HG03139 (cell line): ENCODE results near the gene E2F7.
A peak's percentile ranks its signal among the peaks of the same experiment; 100 is the strongest.

ENCODE experiments used
- ATAC-seq: cut with Tn5 transposase; IDR thresholded peaks from one replicate; pipeline ENCODE4 v1.9.1; 2021; ENCODE audit not compliant: unreplicated experiment

E2F7 gene

GRCh38 chr12:77016606-77017005 lies 48.8 kb downstream of the E2F7 start:
- no peak for ATAC-seq

DNA sequence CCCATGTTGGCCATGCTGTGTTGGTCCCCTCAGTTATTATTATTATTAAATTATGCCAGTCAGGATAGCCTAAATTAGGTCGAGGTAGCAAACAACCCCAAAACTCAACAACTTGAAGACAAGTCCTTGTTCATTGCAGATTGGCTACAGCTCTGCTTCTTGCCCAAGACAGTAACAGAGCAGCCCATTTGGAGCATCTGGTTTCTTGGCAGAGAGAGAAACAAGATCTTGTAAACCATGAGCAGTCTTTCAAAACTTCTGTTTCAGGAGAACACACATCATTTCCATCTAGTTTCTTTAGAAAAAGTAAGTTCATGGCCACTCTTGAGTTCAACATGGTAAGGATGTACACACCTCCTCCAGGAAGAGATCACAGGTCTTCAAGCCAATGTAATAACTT lies 52.3 kb downstream of the E2F7 start:
- ATAC-seq: no peak

DNA sequence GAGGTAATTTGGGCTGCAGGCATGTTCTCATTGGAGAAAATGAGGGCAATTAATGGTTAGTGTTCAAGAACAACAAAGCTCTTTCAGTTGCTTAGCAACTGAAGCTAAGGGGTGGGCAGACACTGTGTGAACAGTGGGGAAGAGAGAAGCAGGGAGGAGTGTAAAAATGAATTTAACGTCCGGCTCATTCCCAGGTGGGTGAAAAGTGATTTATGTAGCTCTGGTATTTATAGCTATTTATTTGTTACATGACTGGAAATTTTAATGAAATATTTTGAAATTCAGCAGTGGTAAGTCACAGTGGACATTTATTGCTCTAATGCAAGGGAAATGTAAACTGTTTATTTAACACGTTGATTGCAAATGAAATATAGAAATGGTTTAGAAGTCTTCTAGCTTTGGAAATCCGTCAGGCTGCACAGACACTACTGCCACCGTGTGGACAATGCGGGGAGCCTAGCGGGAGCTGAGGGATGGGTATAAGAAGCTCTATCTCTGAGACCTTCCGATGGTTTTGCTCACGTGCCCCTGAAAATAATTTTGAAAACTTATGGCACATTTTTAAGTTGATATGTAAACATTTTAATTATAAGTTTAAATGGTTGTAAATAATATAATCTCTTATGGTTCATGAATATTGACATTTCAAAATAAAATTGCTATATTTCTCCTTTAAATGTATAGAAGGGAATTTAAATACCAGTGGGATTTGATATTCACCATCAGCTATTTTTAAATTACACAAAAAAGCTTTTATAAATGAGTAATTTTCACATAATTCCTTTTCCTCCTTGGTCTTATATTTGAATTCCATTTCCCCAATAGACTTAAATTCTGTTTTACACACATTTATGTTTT lies 54.4 kb downstream of the E2F7 start:
- ATAC-seq: peak; percentile 93

- ATAC-seq: no peak
Observed at GRCh38 chr12:77007476-77007875, 57.9 kb downstream of the E2F7 start.

- no peak for ATAC-seq
Observed at GRCh38 chr12:77005611-77006098, 59.7 kb downstream of the E2F7 start.

DNA sequence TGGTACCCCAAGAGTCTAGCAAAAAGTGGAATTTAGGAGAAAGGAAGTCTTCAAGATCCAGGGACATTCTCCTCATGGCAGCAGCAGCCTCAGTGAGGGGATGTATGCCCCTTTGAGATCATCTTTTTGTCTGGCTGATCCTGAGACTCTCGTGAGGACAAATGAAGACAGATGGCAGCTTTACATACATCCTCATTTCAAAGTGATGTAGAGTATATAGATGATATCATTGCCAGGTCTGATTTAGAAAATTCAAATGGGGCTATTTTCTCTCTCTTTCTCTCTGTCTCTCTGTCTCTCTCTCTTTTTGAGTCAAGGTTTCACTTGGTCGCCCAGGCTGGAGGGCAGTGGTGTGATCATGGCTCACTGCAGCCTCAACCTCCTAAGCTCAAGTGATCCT lies 61.5 kb downstream of the E2F7 start:
- ATAC-seq: no peak

DNA sequence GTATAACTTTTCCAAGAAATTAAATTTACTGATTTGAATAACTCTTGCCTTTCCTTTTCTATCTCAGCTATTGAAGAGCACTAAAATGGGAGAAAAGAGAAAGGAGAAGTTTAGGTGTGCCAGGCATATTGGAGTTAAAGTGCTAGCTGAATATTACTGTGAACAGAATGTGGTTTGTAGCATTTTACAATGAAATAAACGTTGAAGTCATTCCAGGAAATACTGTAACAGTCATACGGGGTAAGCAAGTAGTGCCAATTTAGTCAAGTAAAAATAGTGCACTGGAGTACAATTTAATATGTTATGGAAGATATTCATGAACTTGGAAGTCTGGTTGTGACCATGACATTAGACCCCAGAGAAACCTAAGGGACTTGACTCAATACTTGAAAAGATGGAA lies 62.1 kb downstream of the E2F7 start:
- ATAC-seq: no peak

- no peak for ATAC-seq
Observed at GRCh38 chr12:77002382-77002781, 63.0 kb downstream of the E2F7 start.

DNA sequence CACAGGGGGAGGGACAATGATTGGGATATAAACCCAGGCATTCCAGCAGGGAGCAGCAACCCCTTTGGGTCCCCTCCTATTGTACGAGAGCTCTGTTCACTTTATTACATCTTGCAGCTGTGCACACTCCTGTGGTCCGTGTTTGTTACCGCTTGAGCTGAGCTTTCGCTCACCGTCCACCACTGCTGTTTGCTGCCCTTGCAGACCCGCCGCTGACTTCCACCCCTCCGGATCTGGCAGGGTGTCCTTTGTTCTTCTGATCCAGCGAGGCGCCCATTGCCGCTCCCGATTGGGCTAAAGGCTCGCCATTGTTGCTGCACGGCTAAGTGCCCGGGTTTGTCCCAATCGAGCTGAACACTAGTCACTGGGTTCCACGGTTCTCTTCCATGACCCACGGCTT lies 64.1 kb downstream of the E2F7 start:
- no peak for ATAC-seq

DNA sequence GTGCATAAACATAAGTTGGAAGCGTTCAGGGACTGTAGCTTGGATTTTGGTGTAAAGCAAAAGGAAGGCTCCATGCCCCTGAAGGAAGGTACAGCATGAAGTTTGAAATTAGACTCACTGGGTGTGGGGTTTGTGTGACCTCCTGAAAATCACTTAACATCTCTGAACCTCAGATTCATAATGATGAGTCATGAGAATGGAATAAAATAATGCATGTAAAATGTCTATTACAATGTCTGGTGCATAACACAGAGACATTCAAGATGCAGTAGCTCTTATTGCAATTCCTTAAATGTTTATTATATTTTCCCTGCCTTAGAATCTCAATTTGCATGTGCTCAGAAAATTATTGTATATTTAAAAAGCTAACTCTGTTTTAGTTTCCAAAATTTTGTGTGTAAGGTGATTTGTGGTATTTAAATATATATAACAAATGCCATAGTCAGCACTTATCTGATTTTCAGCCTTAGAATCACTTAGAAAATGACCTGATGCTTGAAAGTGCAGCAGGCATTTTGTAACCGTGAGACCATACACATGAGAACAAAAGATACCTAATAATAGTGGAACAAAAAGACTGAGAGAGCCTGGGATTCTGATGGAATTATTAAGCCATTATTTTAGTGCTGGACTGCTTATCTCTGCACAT lies 66.3 kb downstream of the E2F7 start:
- ATAC-seq: no peak

DNA sequence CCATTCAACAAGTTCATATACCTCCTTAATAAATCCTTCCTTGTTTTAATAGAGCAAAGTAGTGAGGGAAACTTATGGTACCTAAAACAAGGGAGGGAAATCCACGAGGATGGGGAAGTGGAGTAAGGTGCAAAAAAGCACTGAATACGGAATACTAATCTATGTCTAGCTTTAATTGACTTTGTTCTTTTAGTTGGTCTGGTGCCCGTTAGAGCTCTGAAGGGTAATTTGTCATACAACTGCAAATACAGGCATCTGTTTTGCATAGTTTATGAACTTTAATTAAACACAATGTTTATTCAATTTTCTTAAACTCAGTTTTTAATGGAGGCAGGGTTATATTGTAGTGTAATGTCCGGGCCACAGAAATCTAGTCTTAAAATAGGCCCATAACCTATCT lies 67.0 kb downstream of the E2F7 start:
- no peak for ATAC-seq

- ATAC-seq: no peak
Observed at GRCh38 chr12:76997011-76997780, 68.2 kb downstream of the E2F7 start.

GRCh38 chr12:76990716-76991115 lies 74.7 kb downstream of the E2F7 start:
- no peak for ATAC-seq

- ATAC-seq: no peak
Observed at GRCh38 chr12:76984566-76984965, 80.8 kb downstream of the E2F7 start.

DNA sequence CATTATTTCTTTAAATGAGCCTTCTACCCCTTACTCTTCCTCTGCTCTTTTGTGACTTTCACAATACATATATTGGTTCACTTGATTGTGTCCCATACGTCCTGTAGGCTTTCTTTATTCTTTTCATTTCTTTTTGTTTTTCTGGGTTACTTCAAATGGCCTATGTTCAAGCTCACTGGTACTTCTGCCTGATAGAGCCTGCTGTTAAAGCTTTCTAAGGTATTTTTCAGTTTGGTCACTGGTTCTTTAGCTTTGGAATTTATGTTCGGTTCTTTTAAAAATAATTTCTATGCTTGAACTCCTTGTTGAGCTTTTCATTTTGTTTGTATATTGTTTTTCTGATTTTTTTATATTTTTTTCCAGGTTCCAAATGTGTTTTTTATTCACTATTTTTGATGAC lies 81.9 kb downstream of the E2F7 start:
- no peak for ATAC-seq

DNA sequence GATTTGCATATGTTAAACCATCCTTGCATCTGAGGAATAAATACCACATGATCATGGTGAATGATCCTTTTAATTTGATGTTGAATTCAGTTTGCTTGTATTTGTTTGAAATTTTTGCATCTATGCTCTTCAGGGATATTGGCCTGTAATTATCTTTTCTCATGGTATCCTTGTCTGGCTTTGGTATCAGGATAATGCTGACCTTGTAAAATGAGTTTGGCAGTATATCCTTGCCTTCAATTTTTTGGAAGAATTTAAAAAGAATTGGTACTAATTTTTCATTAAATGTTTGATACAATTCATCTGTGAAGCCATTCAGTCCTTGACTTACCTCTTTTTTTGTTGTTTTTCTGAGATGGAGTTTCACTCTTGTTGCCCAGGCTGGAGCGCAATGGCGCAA lies 85.2 kb downstream of the E2F7 start:
- no peak for ATAC-seq

GRCh38 chr12:76976777-76977382 lies 88.5 kb downstream of the E2F7 start:
- ATAC-seq: no peak
